Gastrocnemius medialis (tissue), 4 donors: ENCODE data around the gene XPNPEP3. TPM values are rescaled to one million over a fixed set of nuclear protein-coding genes. Genes with fewer than 3 reads are reported as not detected.
"Not testable (repeated sequence)": the region's sequence is repeated elsewhere in the genome, so short reads cannot be mapped to it uniquely, and the experiment has no call there.

Source experiments
- ATAC-seq, 2 donors: fragments of 150-250 bp; one replicate each; pipeline ENCODE4 v1.9.1; 2016
- DNase-seq, 2 donors: peaks; one replicate each; pipeline ENCODE4 v3.0.0-alpha.2; 2019
- H3K27ac ChIP-seq, 4 donors: fragments of 200-600 bp; sonication (generic); 1 replicate in 1 of 4; 2 replicates in 3 of 4; pipeline ENCODE4 v1.5.1; 2016 to 2018; ENCODE audit warnings: mild to moderate bottlenecking in 2 of 4, moderate library complexity in 1 of 4
- H3K27me3 ChIP-seq, 3 donors: fragments of 200-600 bp; sonication (generic) in 2 of 3; 1 replicate in 1 of 3; 2 replicates in 2 of 3; pipeline versions ENCODE4 v1.5.1 to v1.6.0; 2016 to 2019; ENCODE audit warnings: mild to moderate bottlenecking in 1 of 3, moderate library complexity in 1 of 3
- H3K36me3 ChIP-seq, 2 donors: fragments of 200-600 bp; sonication (generic) in 1 of 2; one replicate each; pipeline ENCODE4 v1.5.1; 2017 to 2018
- H3K4me1 ChIP-seq, 2 donors: fragments of 200-600 bp; sonication (generic) in 1 of 2; one replicate each; pipeline ENCODE4 v1.5.1; 2016 to 2017; ENCODE audit warnings: mild to moderate bottlenecking in 2 of 2
- H3K4me3 ChIP-seq, 4 donors: fragments of 200-600 bp; sonication (generic) in 3 of 4; 1 replicate in 1 of 4; 2 replicates in 3 of 4; pipeline ENCODE4 v1.5.1; 2016 to 2019; ENCODE audit warnings: mild to moderate bottlenecking in 2 of 4
- H3K9me3 ChIP-seq, 3 donors: fragments of 200-600 bp; sonication (generic) in 2 of 3; 1 replicate in 1 of 3; 2 replicates in 2 of 3; pipeline ENCODE4 v1.5.1; 2016 to 2019
- CTCF ChIP-seq, 5 experiments: fragments of 450-650 bp in 3 of 5; fragments of 200-600 bp in 2 of 5; sonication (generic) in 2 of 5; IDR thresholded peaks in 4 of 5; conservative IDR thresholded peaks in 1 of 5; 1 replicate in 4 of 5; 2 replicates in 1 of 5; pipeline ENCODE4 v1.5.1; 2016 to 2019; ENCODE audit warnings: antibody characterized with exemption in 5 of 5, mild to moderate bottlenecking in 3 of 5, moderate library complexity in 3 of 5
- POLR2A ChIP-seq, 2 donors: fragments of 450-650 bp; IDR thresholded peaks; one replicate each; pipeline ENCODE4 v1.6.1; 2017; ENCODE audit warnings: antibody characterized with exemption in 2 of 2, mild to moderate bottlenecking in 2 of 2, moderate library complexity in 2 of 2
- in situ Hi-C, 4 donors: fragments of 200-750 bp; cut with MboI; loops; one replicate each; pipeline versions ENCODE4 v1.15.0 to v1.8.0; 2017; ENCODE audit warnings: low sequenced_read_pairs in 4 of 4
- intact Hi-C: fragments of 100-400 bp; cut with DNase I; formaldehyde crosslinking; loops from one replicate; pipeline ENCODE4 v1.15.1; 2023; ENCODE audit warnings: low total_unique reads
- total RNA-seq, 4 donors: library from RNA; depleted of rRNA; stranded (reverse); fragments of >200 nt; gene quantifications; one replicate each; pipeline versions ENCODE4 v1.1.0 to v1.2.3, GENCODE V29; 2016

XPNPEP3 gene
- total RNA-seq, 4 donors from 2014 or later, result 3.6 to 12.4 (median 7.4) TPM

- in situ Hi-C loops, result no loop called here
- no peak for ATAC-seq
- TF ChIP-seq POLR2A (IDR thresholded peaks at IDR 0.05), result no peak
- no peak for TF ChIP-seq CTCF (IDR thresholded peaks at IDR 0.05 in 4 of 5, conservative IDR thresholded peaks at IDR 0.05 in 1 of 5)
- H3K4me3 ChIP-seq, result no peak overlapping the region
- no peaks in the 10 kb centered on the region for H3K4me1 ChIP-seq
- H3K27ac ChIP-seq, result no peak overlapping the region
- intact Hi-C loops, result no loop called here
- no peaks in the 10 kb centered on the region for H3K9me3 ChIP-seq
- no peaks in the 10 kb centered on the region for H3K27me3 ChIP-seq
- DNase-seq, result no peak
- H3K36me3 ChIP-seq, result peaks cover 0 to 18% of the 10 kb centered on the region in 2 donors
Observed at GRCh38 chr22:40867109-40867508, 10.2 kb downstream of the XPNPEP3 start.

- H3K36me3 ChIP-seq, result peaks cover 0 to 20% of the 10 kb centered on the region in 2 donors
- H3K4me1 ChIP-seq, ATAC-seq, H3K27me3 ChIP-seq, H3K9me3 ChIP-seq, H3K4me3 ChIP-seq, DNase-seq, intact Hi-C loops, H3K27ac ChIP-seq, in situ Hi-C loops: not testable (repeated sequence)
Observed at GRCh38 chr22:40868379-40868778, 11.4 kb downstream of the XPNPEP3 start.

GRCh38 chr22:40874016-40874415 lies 17.1 kb downstream of the XPNPEP3 start:
- Histone ChIP-seq H3K27me3 (no peaks in the 10 kb centered on the region), H3K9me3 (no peaks in the 10 kb centered on the region), H3K36me3 (peaks cover 0 to 20% of the 10 kb centered on the region in 2 donors), H3K27ac (no peak overlapping the region), H3K4me1 (no peaks in the 10 kb centered on the region), H3K4me3 (no peak overlapping the region)
- intact Hi-C loops, result no loop called here
- TF ChIP-seq POLR2A (IDR thresholded peaks at IDR 0.05), result no peak
- TF ChIP-seq CTCF (IDR thresholded peaks at IDR 0.05 in 4 of 5, conservative IDR thresholded peaks at IDR 0.05 in 1 of 5), result no peak
- in situ Hi-C loops, result no loop called here
- DNase-seq (no peak), ATAC-seq (no peak)

GRCh38 chr22:40875111-40875510 lies 18.2 kb downstream of the XPNPEP3 start:
- Histone ChIP-seq H3K27ac (no peak overlapping the region), H3K4me1 (no peaks in the 10 kb centered on the region), H3K27me3 (no peaks in the 10 kb centered on the region), H3K36me3 (peaks cover 0 to 20% of the 10 kb centered on the region in 2 donors), H3K9me3 (no peaks in the 10 kb centered on the region), H3K4me3 (no peak overlapping the region)
- ATAC-seq, result no peak
- TF ChIP-seq POLR2A (IDR thresholded peaks at IDR 0.05) (no peak), CTCF (IDR thresholded peaks at IDR 0.05 in 4 of 5, conservative IDR thresholded peaks at IDR 0.05 in 1 of 5) (no peak)
- in situ Hi-C loops, result no loop called here
- no peak for DNase-seq
- intact Hi-C loops, result no loop called here

- Histone ChIP-seq H3K4me1 (no peaks in the 10 kb centered on the region), H3K9me3 (no peaks in the 10 kb centered on the region), H3K4me3 (no peak overlapping the region), H3K36me3 (peaks cover 0 to 9% of the 10 kb centered on the region in 2 donors), H3K27ac (no peak overlapping the region), H3K27me3 (no peaks in the 10 kb centered on the region)
- no peak for DNase-seq
- TF ChIP-seq POLR2A (IDR thresholded peaks at IDR 0.05) (no peak), CTCF (IDR thresholded peaks at IDR 0.05 in 4 of 5, conservative IDR thresholded peaks at IDR 0.05 in 1 of 5) (no peak)
- in situ Hi-C loops (no loop called here), intact Hi-C loops (no loop called here)
- ATAC-seq, result no peak
Observed at GRCh38 chr22:40876907-40877306, 20.0 kb downstream of the XPNPEP3 start.
